Measurements from ENCODE around the gene XKR3.
"Not testable (repeated sequence)": the region's sequence is repeated elsewhere in the genome, so short reads cannot be mapped to it uniquely, and the experiment has no call there.

XKR3 gene

DNA sequence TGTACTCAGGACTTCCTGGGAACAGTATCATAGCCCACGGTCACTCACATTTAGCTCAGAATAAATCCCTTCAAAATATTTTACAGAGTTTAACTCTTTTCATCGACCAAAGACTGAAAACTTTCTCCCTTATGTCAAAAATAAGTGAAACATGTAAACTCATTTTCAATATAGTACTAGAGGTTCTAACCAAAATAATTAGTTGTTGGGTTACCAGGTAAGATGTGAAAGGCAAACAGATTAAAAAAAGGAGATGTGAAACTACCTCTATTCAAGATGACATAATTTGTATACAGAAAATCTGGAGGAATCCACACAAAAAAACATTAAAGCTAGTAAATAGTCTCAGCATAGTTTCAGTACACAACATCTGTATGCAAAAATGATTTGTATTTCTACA lies 20.3 kb downstream of the XKR3 start:
- no peak for DNase-seq (ENCODE audit: low read depth in 2 of 2)

GRCh38 chr22:16803255-16803917 lies 21.8 kb downstream of the XKR3 start:
- DNase-seq (ENCODE audit: low read depth in 2 of 2), result no peak

DNA sequence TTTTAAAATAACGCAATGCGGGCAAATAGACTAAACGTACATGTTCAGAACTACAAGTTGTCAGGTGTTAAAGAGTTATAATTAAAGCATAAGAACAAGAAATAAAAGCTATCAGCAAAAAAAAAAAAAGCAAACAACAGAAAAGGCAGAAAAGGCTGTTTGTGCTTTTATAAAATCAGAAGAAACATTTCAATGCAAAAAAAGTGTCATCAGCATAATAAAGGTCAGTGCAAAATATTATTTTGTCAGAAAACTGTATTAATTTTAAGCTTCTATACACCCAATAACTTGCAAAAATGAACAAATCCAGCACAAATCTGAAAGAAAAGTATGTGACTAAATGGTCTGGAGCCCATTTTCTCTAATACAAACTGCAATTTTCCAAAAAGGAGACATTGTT lies 23.6 kb downstream of the XKR3 start:
- no peak for DNase-seq (ENCODE audit: low read depth in 2 of 2)

DNA sequence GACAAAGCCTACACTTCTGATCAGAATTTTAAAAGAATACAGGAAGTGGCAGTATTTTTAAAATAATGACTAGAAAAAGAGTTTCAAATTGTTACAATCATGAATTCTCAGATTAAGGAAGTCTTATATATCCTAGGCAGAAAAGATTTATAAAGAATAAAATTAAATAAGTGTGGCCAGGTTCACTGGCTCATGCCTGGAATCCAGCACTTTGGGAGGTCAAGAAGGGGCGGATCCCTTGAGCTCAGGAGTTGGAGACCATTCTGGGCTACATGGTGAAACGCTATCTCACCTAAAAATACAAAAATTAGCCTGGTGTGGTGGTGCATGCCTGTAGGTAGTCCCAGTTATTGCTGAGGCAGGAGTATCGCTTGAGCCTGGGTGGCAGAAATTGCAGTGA lies 24.1 kb downstream of the XKR3 start:
- no peak for DNase-seq (ENCODE audit: low read depth in 2 of 2)

GRCh38 chr22:16800358-16800757 lies 24.9 kb downstream of the XKR3 start:
- DNase-seq (ENCODE audit: low read depth in 2 of 2), result no peak

DNA sequence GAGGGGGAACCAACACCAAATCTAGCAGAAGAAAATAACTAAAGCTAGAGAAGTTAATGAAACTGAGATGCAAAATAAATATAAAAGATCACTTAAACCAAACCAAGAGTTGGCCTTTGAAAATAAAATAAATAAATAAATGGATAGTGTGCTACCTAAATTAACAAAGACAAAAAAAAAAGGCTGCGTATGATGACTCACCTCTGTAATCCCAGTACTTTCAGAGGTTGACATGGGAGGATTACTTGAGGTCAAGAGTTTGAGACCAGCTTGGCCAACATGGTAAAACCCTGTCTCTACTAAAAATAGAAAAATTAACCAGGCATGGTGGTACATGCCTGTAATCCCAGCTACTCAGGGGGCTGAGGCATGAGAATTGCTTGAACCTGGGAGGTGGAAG lies 29.7 kb downstream of the XKR3 start:
- not testable (repeated sequence) for DNase-seq (ENCODE audit: low read depth in 2 of 2)

GRCh38 chr22:16793831-16794230 lies 31.4 kb downstream of the XKR3 start:
- DNase-seq (ENCODE audit: low read depth in 2 of 2), result no peak

GRCh38 chr22:16789860-16790493 lies 35.2 kb downstream of the XKR3 start:
- DNase-seq (ENCODE audit: low read depth in 2 of 2), result no peak

DNA sequence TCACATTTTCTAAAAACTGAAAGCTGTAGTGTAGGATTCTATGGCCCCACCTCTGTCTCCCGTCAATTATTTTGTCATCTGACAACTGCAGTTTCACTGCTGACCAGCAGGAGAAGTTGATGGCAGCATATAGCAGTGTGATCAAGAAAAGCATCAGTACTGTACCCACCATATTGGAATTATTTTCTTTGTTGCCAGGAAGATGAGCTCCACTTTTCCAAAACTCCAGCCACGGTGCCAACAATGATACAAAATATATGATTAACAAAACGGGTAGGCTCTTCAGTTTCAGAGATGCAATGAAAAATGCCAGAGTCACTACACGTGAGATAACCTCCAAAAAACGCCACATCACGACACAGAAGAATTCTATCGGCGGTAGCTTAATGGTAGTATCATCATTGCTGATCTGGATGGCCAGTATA lies 41.3 kb downstream of the XKR3 start:
- DNase-seq (ENCODE audit: low read depth in 2 of 2), result no peak

GRCh38 chr22:16783453-16783852 lies 41.8 kb downstream of the XKR3 start:
- DNase-seq (ENCODE audit: low read depth in 2 of 2), result no peak

DNA sequence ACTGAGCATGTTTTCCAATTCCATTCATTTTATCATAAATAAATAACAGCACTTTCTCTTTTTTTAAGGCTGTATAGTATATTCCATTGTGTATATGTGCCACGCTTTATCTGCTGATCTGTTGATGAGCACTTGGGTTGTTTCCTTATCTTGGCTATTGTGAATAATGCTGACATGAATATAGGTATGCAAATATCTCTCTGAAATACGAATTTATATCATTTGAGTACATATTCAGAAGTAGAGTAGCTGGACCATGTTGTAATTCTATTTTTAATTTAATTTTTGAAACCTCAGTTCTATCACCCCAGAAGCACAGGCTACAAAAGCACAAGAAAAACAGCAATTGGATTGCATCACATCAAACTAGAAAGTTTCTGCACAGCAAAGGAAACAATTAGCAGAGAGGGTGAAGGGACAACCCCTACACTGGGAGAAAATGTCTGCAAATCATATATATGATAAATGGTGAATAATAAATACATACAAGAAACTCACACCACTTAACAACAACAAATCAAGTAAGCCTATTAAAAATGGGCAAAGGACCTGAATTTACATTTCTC lies 43.4 kb downstream of the XKR3 start:
- no peak for DNase-seq (ENCODE audit: low read depth in 2 of 2)

GRCh38 chr22:16781074-16781763 lies 44.0 kb downstream of the XKR3 start:
- no peak for DNase-seq (ENCODE audit: low read depth in 2 of 2)

GRCh38 chr22:16777284-16777924 lies 47.8 kb downstream of the XKR3 start:
- DNase-seq (ENCODE audit: low read depth in 2 of 2), result no peak

DNA sequence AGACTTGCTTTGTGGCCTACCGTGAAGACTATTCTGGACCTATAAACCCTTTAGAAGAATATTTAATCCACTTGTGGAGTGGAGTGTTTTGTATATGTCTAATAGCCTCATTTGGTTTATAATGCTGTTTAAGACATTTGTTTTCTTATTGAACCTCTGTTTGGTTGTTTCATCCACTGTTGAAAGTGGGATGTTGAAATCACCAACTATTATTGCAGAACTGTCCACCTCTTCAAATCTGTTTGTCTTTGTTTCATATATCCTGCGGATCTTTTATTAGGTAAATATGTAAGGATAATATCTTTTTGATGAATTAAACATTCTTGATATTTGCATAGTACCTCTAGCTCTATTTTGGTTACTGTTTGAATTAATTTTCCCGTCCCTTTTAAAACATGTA lies 49.1 kb downstream of the XKR3 start:
- DNase-seq (ENCODE audit: low read depth in 2 of 2), result no peak

GRCh38 chr22:16774911-16775500 lies 50.2 kb downstream of the XKR3 start:
- no peak for DNase-seq (ENCODE audit: low read depth in 2 of 2)

DNA sequence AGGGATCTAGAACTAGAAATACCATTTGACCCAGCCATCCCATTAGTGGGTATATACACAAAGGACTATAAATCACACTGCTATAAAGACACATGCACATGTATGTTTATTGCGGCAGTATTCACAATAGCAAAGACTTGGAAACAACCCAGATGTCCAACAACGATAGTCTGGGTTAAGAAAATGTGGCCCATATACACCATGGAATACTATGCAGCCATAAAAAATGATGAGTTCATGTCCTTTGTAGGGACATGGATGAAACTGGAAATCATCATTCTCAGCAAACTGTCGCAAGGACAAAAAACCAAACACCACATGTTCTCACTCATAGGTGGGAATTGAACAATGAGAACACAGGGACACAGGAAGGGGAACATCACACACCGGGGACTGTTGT lies 53.6 kb downstream of the XKR3 start:
- DNase-seq (ENCODE audit: low read depth in 2 of 2), result not testable (repeated sequence)

DNA sequence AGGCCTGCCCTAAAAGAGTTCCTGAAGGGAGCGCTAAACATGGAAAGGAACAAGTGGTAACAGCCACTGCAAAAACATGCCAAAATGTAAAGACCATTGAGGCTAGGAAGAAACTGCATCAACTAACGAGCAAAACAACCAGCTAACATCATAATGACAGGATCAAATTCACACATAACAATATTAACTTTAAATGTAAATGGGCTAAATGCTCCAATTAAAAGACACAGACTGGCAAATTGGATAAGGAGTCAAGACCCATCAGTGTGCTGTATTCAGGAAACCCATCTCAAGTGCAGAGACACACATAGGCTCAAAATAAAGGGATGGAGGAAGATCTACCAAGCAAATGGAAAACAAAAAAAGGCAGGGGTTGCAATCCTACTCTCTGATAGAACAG lies 57.3 kb downstream of the XKR3 start:
- DNase-seq (ENCODE audit: low read depth in 2 of 2), result not testable (repeated sequence)

- not testable (repeated sequence) for DNase-seq (ENCODE audit: low read depth in 2 of 2)
These were observed 63.0 kb downstream of the XKR3 start for GRCh38 chr22:16762224-16762623.

GRCh38 chr22:16760416-16760815 lies 64.8 kb downstream of the XKR3 start:
- DNase-seq (ENCODE audit: low read depth in 2 of 2), result not testable (repeated sequence)

DNA sequence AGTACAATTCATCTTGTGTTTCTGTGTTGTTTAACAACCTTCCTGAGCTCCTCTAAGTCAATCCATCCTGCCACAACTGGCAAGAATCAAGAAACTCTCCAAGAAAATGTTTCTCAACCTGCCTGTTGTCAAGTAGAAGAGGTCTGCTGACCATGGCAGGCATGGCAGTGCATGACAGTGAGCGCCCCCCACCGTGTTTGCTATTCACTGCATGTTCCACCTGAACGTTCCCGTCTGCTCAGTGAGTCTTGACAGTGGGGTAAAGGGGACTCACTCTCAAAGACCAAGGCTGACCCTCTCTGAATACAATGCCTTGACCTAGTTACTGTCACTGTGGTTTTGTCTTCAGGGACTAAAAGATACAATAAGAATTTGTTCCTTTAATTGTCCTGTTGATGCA lies 75.9 kb downstream of the XKR3 start:
- DNase-seq (ENCODE audit: low read depth in 2 of 2), result not testable (repeated sequence)

GRCh38 chr22:16748160-16748929 lies 76.9 kb downstream of the XKR3 start:
- not testable (repeated sequence) for DNase-seq (ENCODE audit: low read depth in 2 of 2)
